ENCODE data around the gene CARNS1.

GRCh38 chr11:67448220-67448609, 32.7 kb downstream of the CARNS1 start:
- TF ChIP-seq POLR2A (IDR thresholded peaks at IDR 0.05) (no peak), CTCF (IDR thresholded peaks at IDR 0.05) (no peak), POLR2AphosphoS5 (IDR thresholded peaks at IDR 0.05; ENCODE audit: insufficient read depth in 1 of 2, low read depth in 1 of 2) (no peak)
